Measurements from ENCODE around the gene AMH.

AMH gene

GRCh38 chr19:2221250-2221831 is 27.8 kb upstream of the AMH start:
- no peak for DNase-seq (ENCODE audit: low spot score)

GRCh38 chr19:2221918-2222317 is 27.2 kb upstream of the AMH start:
- DNase-seq (ENCODE audit: low spot score) = no peak

- DNase-seq (ENCODE audit: low spot score) = no peak
These were observed 25.7 kb upstream of the AMH start for GRCh38 chr19:2223391-2223790.

GRCh38 chr19:2223959-2224358 is 25.2 kb upstream of the AMH start:
- no peak for DNase-seq (ENCODE audit: low spot score)

- no peak for DNase-seq (ENCODE audit: low spot score)
These were observed 24.3 kb upstream of the AMH start for GRCh38 chr19:2224754-2225349.

GRCh38 chr19:2225415-2226050 is 23.6 kb upstream of the AMH start:
- DNase-seq (ENCODE audit: low spot score) = no peak

GRCh38 chr19:2226051-2226839 is 22.9 kb upstream of the AMH start:
- DNase-seq (ENCODE audit: low spot score) = no peak

- DNase-seq (ENCODE audit: low spot score) = no peak
These were observed 22.2 kb upstream of the AMH start for GRCh38 chr19:2226840-2227360.

GRCh38 chr19:2227415-2228156 is 21.5 kb upstream of the AMH start:
- peak; percentile 53 for DNase-seq (ENCODE audit: low spot score)

- DNase-seq (ENCODE audit: low spot score) = no peak
These were observed 20.7 kb upstream of the AMH start for GRCh38 chr19:2228157-2229030.

- DNase-seq (ENCODE audit: low spot score) = no peak
These were observed 19.8 kb upstream of the AMH start for GRCh38 chr19:2229103-2230032.

- DNase-seq (ENCODE audit: low spot score) = no peak
These were observed 19.0 kb upstream of the AMH start for GRCh38 chr19:2230033-2230531.

GRCh38 chr19:2230807-2231533 is 18.2 kb upstream of the AMH start:
- no peak for DNase-seq (ENCODE audit: low spot score)

- no peak for DNase-seq (ENCODE audit: low spot score)
These were observed 17.4 kb upstream of the AMH start for GRCh38 chr19:2231621-2232221.

GRCh38 chr19:2232286-2233151 is 16.6 kb upstream of the AMH start:
- no peak for DNase-seq (ENCODE audit: low spot score)

- DNase-seq (ENCODE audit: low spot score) = no peak
These were observed 15.4 kb upstream of the AMH start for GRCh38 chr19:2233601-2234280.

- no peak for DNase-seq (ENCODE audit: low spot score)
These were observed 14.1 kb upstream of the AMH start for GRCh38 chr19:2234996-2235380.
